ENCODE data around the gene ROR2. TPM values are rescaled to one million over a fixed set of nuclear protein-coding genes. Genes with fewer than 3 reads are reported as not detected.

ROR2 gene
- total and polyA plus RNA-seq, 2 of the 8 experiments (the other 6 are each of a cell fraction or from before 2014, with no cell fraction given): 2.7 to 4.3 TPM

DNA sequence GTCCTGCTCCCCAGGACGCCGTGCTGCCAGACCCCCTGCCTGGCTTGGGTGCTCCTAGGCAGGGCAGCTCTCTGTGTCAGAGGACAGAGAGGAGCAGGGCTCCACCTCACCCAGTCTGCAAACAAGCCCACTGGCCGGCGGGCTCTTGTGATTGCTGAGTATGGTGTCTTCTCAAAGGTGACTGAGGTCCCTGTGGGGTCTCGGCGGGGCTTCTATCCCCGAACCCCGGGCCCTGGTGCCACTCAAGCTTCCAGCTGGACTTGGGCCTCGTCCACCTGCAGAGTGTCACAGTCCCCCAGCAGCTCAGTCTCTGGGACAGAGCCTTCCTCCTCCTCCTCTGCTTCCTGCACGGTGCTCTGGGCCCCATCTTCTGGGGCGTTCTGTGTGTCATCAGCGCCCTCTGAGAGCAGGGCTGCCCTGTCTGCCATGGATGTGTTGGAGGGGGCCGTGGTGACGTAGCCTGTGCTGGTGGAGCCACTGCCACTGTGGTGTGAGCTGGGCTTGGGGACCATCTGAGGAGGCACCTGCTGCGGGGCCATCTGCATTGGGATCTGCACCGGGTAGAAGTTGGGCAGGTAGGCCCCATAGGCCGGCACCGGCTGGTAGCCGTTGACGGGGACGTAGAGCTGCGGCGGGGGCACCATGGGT is 226.5 kb downstream of the ROR2 start (continued):
- TF ChIP-seq CBX5 (IDR thresholded peaks at IDR 0.05; ENCODE audit: low read depth, low read length): no peak
- TF ChIP-seq HDAC6 (IDR thresholded peaks at IDR 0.05; ENCODE audit: low read depth, low read length): no peak
- TF ChIP-seq FOSL1 (IDR thresholded peaks at IDR 0.05; ENCODE audit: insufficient read depth, low read depth, low read length): no peak
- TF ChIP-seq PHF8 (conservative IDR thresholded peaks at IDR 0.05; ENCODE audit: low read depth, low read length): no peak
- no peak for TF ChIP-seq SP4 (IDR thresholded peaks at IDR 0.05; ENCODE audit: low read length)
- no peak for TF ChIP-seq ZNF274 (IDR thresholded peaks at IDR 0.05; ENCODE audit: borderline replicate concordance, extremely low read depth, low read length)

Measured in H1 (cell line).